WTC11 (cell line): ENCODE results near the gene CLEC18B. TPM values are rescaled to one million over a fixed set of nuclear protein-coding genes. Genes with fewer than 3 reads are reported as not detected.

ENCODE experiments used
- ATAC-seq: fragments of 200-7000 bp; cut with Tn5 transposase; 2 replicates; pipeline ENCODE4 v1.10.0; 2021; ENCODE audit warnings: mild to moderate bottlenecking, moderate library complexity
- CTCF ChIA-PET: fragments of 300-600 bp; sonication (Branson Sonifier 250); formaldehyde crosslinking; loops from one replicate; lab custom pipeline; 2021; ENCODE audit warnings: antibody characterized with exemption; lab: Charles Lee
- POLR2A ChIA-PET: fragments of 350-600 bp; sonication (Branson Sonifier 250); formaldehyde crosslinking; loops from one replicate; lab custom pipeline; 2021; ENCODE audit warnings: antibody characterized with exemption; lab: Charles Lee
- DNase-seq: peaks from one replicate; pipeline ENCODE4 v3.0.0; 2021; ENCODE audit warnings: low spot score
- H3K27ac Mint-ChIP-seq: 2 replicates; pipeline ENCODE4 v1.8.0; 2021; ENCODE audit warnings: mixed read lengths
- H3K27me3 Mint-ChIP-seq: 2 replicates; pipeline ENCODE4 v1.8.0; 2021; ENCODE audit warnings: low read depth, mild to moderate bottlenecking, moderate library complexity, mixed read lengths
- H3K36me3 Mint-ChIP-seq: 2 replicates; pipeline ENCODE4 v1.8.0; 2021; ENCODE audit warnings: mixed read lengths
- H3K4me1 Mint-ChIP-seq: 2 replicates; pipeline ENCODE4 v1.8.0; 2022; ENCODE audit warnings: mixed read lengths
- H3K4me3 Mint-ChIP-seq: 2 replicates; pipeline ENCODE4 v1.8.0; 2021; ENCODE audit warnings: mild to moderate bottlenecking, moderate library complexity, mixed read lengths
- H3K9me3 Mint-ChIP-seq: 2 replicates; pipeline ENCODE4 v1.8.0; 2021; ENCODE audit warnings: mixed read lengths
- CDX4 ChIP-seq: fragments of 250-450 bp; sonication (Bioruptor Pico); IDR thresholded peaks from 2 replicates; pipeline ENCODE4 v1.9.0; 2021; ENCODE audit warnings: moderate library complexity, mild to moderate bottlenecking, inconsistent platforms, borderline replicate concordance
- CREB1 ChIP-seq: sonication (generic); formaldehyde crosslinking; IDR thresholded peaks from 2 replicates; pipeline ENCODE4 v1.8.0; 2023; ENCODE audit warnings: mild to moderate bottlenecking, missing genetic modification reagents
- CREM ChIP-seq: sonication (generic); formaldehyde crosslinking; IDR thresholded peaks from 2 replicates; pipeline ENCODE4 v1.8.1; 2022; ENCODE audit warnings: mild to moderate bottlenecking, missing genetic modification reagents, moderate library complexity
- FOXP1 ChIP-seq: sonication (generic); formaldehyde crosslinking; IDR thresholded peaks from 2 replicates; pipeline ENCODE4 v1.8.0; 2022; ENCODE audit warnings: missing genetic modification reagents, mild to moderate bottlenecking, moderate library complexity, borderline replicate concordance
- FOXP4 ChIP-seq: sonication (generic); formaldehyde crosslinking; IDR thresholded peaks from 2 replicates; pipeline ENCODE4 v1.8.0; 2022; ENCODE audit warnings: mild to moderate bottlenecking, missing genetic modification reagents
- GABPB1 ChIP-seq: sonication (generic); formaldehyde crosslinking; IDR thresholded peaks from 2 replicates; pipeline ENCODE4 v1.8.1; 2023; ENCODE audit warnings: mild to moderate bottlenecking, missing genetic modification reagents
- NR3C1 ChIP-seq: sonication (generic); formaldehyde crosslinking; conservative IDR thresholded peaks from 2 replicates; pipeline ENCODE4 v1.8.1; 2023; ENCODE audit warnings: low read depth, mild to moderate bottlenecking, missing genetic modification reagents
- RELA ChIP-seq: sonication (generic); formaldehyde crosslinking; IDR thresholded peaks from 2 replicates; pipeline ENCODE4 v1.8.1; 2022; ENCODE audit warnings: missing genetic modification reagents, mild to moderate bottlenecking, borderline replicate concordance
- RORB ChIP-seq: fragments of 250-450 bp; sonication (Bioruptor Pico); IDR thresholded peaks from 2 replicates; pipeline ENCODE4 v1.9.0; 2021; ENCODE audit warnings: mild to moderate bottlenecking
- SOX15 ChIP-seq: fragments of 250-450 bp; sonication (Bioruptor Pico); IDR thresholded peaks from 2 replicates; pipeline ENCODE4 v1.9.0; 2021; ENCODE audit warnings: mild to moderate bottlenecking
- ZNF138 ChIP-seq: sonication (generic); formaldehyde crosslinking; conservative IDR thresholded peaks from 2 replicates; pipeline ENCODE4 v1.8.1; 2022; ENCODE audit warnings: mild to moderate bottlenecking, moderate library complexity, missing genetic modification reagents
- ZNF219 ChIP-seq: sonication (generic); formaldehyde crosslinking; IDR thresholded peaks from 2 replicates; pipeline ENCODE4 v1.8.0; 2023; ENCODE audit warnings: missing genetic modification reagents, mild to moderate bottlenecking, borderline replicate concordance
- ZNF423 ChIP-seq: fragments of 250-450 bp; sonication (Bioruptor Pico); IDR thresholded peaks from 2 replicates; pipeline ENCODE4 v2.1.2; 2022; ENCODE audit warnings: mild to moderate bottlenecking, moderate library complexity
- total RNA-seq: library from RNA; stranded (reverse); gene quantifications from 3 replicates; pipeline ENCODE4 v1.2.3, GENCODE V29; 2021
- TF ChIP-seq, protein P1 (sequence below): sonication (generic); formaldehyde crosslinking; IDR thresholded peaks from 2 replicates; pipeline ENCODE4 v1.8.1; 2023; ENCODE audit warnings: mild to moderate bottlenecking, missing genetic modification reagents, borderline replicate concordance
- TF ChIP-seq, protein P2 (sequence below): fragments of 250-450 bp; sonication (Bioruptor Pico); IDR thresholded peaks from 2 replicates; pipeline ENCODE4 v1.8.0; 2021; ENCODE audit warnings: mild to moderate bottlenecking
- TF ChIP-seq, protein P3 (sequence below): sonication (generic); formaldehyde crosslinking; conservative IDR thresholded peaks from 2 replicates; pipeline ENCODE4 v1.8.1; 2023; ENCODE audit warnings: mild to moderate bottlenecking, low read depth, missing genetic modification reagents, moderate library complexity
- TF ChIP-seq, protein P4 (sequence below): sonication (generic); formaldehyde crosslinking; conservative IDR thresholded peaks from 2 replicates; pipeline ENCODE4 v1.8.1; 2022; ENCODE audit warnings: mild to moderate bottlenecking, missing genetic modification reagents

The CLEC18B gene
- total RNA-seq, 1 experiment from 2014 or later = 0.20 TPM

DNA sequence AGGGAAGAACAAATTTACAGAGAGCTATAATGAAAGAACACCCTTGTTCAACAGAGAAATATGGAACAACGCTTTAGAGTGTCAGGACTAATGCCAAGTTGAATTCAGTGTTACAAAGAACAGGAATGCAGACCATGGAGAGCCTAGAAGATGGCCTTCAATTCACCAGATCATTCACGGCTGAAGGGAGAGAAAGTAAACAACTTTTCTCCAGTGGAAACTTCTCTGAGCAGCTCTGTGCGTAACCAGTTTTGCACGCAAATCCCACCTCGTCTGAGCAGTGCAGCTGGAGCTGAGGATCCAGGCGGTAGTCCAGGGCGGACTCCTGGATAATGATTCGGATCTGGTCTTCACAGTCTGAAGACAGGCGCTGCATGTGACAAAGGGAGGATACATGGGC is 40.5 kb upstream of the CLEC18B start:
- Mint-ChIP-seq H3K27me3 (no peaks in the 10 kb centered on the region), H3K36me3 (peaks cover 76% of the 10 kb centered on the region), H3K4me3 (no peak overlapping the region), H3K27ac (no peak overlapping the region), H3K4me1 (no peaks in the 10 kb centered on the region), H3K9me3 (no peaks in the 10 kb centered on the region)
- ChIA-PET CTCF (no interaction called here), POLR2A (interaction anchor here (0.6 kb wide), 1 partner anchor 38 kb away, joined by 3 read pairs; no protein-coding TSS in a partner anchor)
- ATAC-seq = no peak
- no peak for DNase-seq
- TF ChIP-seq CREB1 (CRISPR knock-in tag) = no peak

GRCh38 chr16:74460542-74460941 is 39.3 kb upstream of the CLEC18B start:
- DNase-seq (no peak), ATAC-seq (no peak)
- Mint-ChIP-seq H3K4me3 (no peak overlapping the region), H3K27ac (no peak overlapping the region), H3K4me1 (no peaks in the 10 kb centered on the region), H3K9me3 (no peaks in the 10 kb centered on the region), H3K27me3 (no peaks in the 10 kb centered on the region), H3K36me3 (peaks cover 78% of the 10 kb centered on the region)
- POLR2A ChIA-PET = no interaction called here
- TF ChIP-seq FOXP1 (no peak), ZNF138 (no peak), FOXP4 (CRISPR knock-in tag) (no peak), RELA (CRISPR knock-in tag) (no peak), CDX4 (CRISPR knock-in tag) (no peak), RORB (CRISPR knock-in tag) (no peak), NR3C1 (CRISPR knock-in tag) (no peak), CREM (CRISPR knock-in tag) (no peak), SOX15 (no peak), ZNF219 (no peak), ZNF423 (CRISPR knock-in tag) (no peak), CREB1 (CRISPR knock-in tag) (no peak), GABPB1 (CRISPR knock-in tag) (no peak)
- TF ChIP-seq, protein P1, sequence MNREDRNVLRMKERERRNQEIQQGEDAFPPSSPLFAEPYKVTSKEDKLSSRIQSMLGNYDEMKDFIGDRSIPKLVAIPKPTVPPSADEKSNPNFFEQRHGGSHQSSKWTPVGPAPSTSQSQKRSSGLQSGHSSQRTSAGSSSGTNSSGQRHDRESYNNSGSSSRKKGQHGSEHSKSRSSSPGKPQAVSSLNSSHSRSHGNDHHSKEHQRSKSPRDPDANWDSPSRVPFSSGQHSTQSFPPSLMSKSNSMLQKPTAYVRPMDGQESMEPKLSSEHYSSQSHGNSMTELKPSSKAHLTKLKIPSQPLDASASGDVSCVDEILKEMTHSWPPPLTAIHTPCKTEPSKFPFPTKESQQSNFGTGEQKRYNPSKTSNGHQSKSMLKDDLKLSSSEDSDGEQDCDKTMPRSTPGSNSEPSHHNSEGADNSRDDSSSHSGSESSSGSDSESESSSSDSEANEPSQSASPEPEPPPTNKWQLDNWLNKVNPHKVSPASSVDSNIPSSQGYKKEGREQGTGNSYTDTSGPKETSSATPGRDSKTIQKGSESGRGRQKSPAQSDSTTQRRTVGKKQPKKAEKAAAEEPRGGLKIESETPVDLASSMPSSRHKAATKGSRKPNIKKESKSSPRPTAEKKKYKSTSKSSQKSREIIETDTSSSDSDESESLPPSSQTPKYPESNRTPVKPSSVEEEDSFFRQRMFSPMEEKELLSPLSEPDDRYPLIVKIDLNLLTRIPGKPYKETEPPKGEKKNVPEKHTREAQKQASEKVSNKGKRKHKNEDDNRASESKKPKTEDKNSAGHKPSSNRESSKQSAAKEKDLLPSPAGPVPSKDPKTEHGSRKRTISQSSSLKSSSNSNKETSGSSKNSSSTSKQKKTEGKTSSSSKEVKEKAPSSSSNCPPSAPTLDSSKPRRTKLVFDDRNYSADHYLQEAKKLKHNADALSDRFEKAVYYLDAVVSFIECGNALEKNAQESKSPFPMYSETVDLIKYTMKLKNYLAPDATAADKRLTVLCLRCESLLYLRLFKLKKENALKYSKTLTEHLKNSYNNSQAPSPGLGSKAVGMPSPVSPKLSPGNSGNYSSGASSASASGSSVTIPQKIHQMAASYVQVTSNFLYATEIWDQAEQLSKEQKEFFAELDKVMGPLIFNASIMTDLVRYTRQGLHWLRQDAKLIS (CRISPR knock-in tag) = no peak
- TF ChIP-seq, protein P2, sequence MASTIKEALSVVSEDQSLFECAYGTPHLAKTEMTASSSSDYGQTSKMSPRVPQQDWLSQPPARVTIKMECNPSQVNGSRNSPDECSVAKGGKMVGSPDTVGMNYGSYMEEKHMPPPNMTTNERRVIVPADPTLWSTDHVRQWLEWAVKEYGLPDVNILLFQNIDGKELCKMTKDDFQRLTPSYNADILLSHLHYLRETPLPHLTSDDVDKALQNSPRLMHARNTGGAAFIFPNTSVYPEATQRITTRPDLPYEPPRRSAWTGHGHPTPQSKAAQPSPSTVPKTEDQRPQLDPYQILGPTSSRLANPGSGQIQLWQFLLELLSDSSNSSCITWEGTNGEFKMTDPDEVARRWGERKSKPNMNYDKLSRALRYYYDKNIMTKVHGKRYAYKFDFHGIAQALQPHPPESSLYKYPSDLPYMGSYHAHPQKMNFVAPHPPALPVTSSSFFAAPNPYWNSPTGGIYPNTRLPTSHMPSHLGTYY (CRISPR knock-in tag) = no peak
- TF ChIP-seq, protein P3, sequence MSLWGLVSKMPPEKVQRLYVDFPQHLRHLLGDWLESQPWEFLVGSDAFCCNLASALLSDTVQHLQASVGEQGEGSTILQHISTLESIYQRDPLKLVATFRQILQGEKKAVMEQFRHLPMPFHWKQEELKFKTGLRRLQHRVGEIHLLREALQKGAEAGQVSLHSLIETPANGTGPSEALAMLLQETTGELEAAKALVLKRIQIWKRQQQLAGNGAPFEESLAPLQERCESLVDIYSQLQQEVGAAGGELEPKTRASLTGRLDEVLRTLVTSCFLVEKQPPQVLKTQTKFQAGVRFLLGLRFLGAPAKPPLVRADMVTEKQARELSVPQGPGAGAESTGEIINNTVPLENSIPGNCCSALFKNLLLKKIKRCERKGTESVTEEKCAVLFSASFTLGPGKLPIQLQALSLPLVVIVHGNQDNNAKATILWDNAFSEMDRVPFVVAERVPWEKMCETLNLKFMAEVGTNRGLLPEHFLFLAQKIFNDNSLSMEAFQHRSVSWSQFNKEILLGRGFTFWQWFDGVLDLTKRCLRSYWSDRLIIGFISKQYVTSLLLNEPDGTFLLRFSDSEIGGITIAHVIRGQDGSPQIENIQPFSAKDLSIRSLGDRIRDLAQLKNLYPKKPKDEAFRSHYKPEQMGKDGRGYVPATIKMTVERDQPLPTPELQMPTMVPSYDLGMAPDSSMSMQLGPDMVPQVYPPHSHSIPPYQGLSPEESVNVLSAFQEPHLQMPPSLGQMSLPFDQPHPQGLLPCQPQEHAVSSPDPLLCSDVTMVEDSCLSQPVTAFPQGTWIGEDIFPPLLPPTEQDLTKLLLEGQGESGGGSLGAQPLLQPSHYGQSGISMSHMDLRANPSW (CRISPR knock-in tag) = no peak
- TF ChIP-seq, protein P4, sequence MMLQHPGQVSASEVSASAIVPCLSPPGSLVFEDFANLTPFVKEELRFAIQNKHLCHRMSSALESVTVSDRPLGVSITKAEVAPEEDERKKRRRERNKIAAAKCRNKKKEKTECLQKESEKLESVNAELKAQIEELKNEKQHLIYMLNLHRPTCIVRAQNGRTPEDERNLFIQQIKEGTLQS = no peak
- CTCF ChIA-PET = interaction anchor here (0.7 kb wide), 1 partner anchor 156 kb away, joined by 4 read pairs; no protein-coding TSS in a partner anchor
